ENCODE results near the gene HMG20B. TPM values are rescaled to one million over a fixed set of nuclear protein-coding genes. Genes with fewer than 3 reads are reported as not detected.
A peak's percentile ranks its signal among the peaks of the same experiment; 100 is the strongest.

The HMG20B gene
- total RNA-seq, 1 experiment from 2014 or later = 121 TPM

- TF ChIP-seq, protein P1, sequence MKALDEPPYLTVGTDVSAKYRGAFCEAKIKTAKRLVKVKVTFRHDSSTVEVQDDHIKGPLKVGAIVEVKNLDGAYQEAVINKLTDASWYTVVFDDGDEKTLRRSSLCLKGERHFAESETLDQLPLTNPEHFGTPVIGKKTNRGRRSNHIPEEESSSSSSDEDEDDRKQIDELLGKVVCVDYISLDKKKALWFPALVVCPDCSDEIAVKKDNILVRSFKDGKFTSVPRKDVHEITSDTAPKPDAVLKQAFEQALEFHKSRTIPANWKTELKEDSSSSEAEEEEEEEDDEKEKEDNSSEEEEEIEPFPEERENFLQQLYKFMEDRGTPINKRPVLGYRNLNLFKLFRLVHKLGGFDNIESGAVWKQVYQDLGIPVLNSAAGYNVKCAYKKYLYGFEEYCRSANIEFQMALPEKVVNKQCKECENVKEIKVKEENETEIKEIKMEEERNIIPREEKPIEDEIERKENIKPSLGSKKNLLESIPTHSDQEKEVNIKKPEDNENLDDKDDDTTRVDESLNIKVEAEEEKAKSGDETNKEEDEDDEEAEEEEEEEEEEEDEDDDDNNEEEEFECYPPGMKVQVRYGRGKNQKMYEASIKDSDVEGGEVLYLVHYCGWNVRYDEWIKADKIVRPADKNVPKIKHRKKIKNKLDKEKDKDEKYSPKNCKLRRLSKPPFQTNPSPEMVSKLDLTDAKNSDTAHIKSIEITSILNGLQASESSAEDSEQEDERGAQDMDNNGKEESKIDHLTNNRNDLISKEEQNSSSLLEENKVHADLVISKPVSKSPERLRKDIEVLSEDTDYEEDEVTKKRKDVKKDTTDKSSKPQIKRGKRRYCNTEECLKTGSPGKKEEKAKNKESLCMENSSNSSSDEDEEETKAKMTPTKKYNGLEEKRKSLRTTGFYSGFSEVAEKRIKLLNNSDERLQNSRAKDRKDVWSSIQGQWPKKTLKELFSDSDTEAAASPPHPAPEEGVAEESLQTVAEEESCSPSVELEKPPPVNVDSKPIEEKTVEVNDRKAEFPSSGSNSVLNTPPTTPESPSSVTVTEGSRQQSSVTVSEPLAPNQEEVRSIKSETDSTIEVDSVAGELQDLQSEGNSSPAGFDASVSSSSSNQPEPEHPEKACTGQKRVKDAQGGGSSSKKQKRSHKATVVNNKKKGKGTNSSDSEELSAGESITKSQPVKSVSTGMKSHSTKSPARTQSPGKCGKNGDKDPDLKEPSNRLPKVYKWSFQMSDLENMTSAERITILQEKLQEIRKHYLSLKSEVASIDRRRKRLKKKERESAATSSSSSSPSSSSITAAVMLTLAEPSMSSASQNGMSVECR (CRISPR knock-in tag; IDR thresholded peaks at IDR 0.05; ENCODE audit: borderline replicate concordance) = peak; percentile 58; the same call in 1 of the 2 replicates
- peak; percentile 64; the same call in 1 of the 2 replicates for TF ChIP-seq FOXP4 (CRISPR knock-in tag; IDR thresholded peaks at IDR 0.05)
- no peak for TF ChIP-seq TEAD1 (CRISPR knock-in tag; IDR thresholded peaks at IDR 0.05)
- 0 out of 2 replicates have a peak, but pooled peaks have one; percentile 24 for TF ChIP-seq ZNF532 (CRISPR knock-in tag; IDR thresholded peaks at IDR 0.05; ENCODE audit: borderline replicate concordance)
- no peak for TF ChIP-seq ZBTB21 (CRISPR knock-in tag; IDR thresholded peaks at IDR 0.05; ENCODE audit: borderline replicate concordance)
- no peak for TF ChIP-seq RELA (CRISPR knock-in tag; IDR thresholded peaks at IDR 0.05; ENCODE audit: borderline replicate concordance)
- no peak for TF ChIP-seq GRHL2 (CRISPR knock-in tag; IDR thresholded peaks at IDR 0.05; ENCODE audit: insufficient replicate concordance, severe bottlenecking)
- TF ChIP-seq SOX15 (CRISPR knock-in tag; IDR thresholded peaks at IDR 0.05) = no peak
- no peak for TF ChIP-seq ZNF281 (CRISPR knock-in tag; IDR thresholded peaks at IDR 0.05)
- peak; percentile 68; the same call in 1 of the 2 replicates for TF ChIP-seq FOXP1 (CRISPR knock-in tag; IDR thresholded peaks at IDR 0.05; ENCODE audit: borderline replicate concordance)
- 0 out of 2 replicates have a peak, but pooled peaks have one; percentile 51 for TF ChIP-seq E2F5 (CRISPR knock-in tag; IDR thresholded peaks at IDR 0.05)
- no peak for TF ChIP-seq ATF1 (CRISPR knock-in tag; IDR thresholded peaks at IDR 0.05)
- no peak for TF ChIP-seq KAT7 (CRISPR knock-in tag; IDR thresholded peaks at IDR 0.05; ENCODE audit: borderline replicate concordance)
- TF ChIP-seq TCF7 (CRISPR knock-in tag; IDR thresholded peaks at IDR 0.05; ENCODE audit: low read depth) = no peak
- no peak for TF ChIP-seq SMAD4 (CRISPR knock-in tag; IDR thresholded peaks at IDR 0.05)
- TF ChIP-seq, protein P2, sequence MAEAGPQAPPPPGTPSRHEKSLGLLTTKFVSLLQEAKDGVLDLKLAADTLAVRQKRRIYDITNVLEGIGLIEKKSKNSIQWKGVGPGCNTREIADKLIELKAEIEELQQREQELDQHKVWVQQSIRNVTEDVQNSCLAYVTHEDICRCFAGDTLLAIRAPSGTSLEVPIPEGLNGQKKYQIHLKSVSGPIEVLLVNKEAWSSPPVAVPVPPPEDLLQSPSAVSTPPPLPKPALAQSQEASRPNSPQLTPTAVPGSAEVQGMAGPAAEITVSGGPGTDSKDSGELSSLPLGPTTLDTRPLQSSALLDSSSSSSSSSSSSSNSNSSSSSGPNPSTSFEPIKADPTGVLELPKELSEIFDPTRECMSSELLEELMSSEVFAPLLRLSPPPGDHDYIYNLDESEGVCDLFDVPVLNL (CRISPR knock-in tag; IDR thresholded peaks at IDR 0.05; ENCODE audit: borderline replicate concordance, low read depth) = 0 out of 2 replicates have a peak, but pooled peaks have one; percentile 5
- TF ChIP-seq, protein P3, sequence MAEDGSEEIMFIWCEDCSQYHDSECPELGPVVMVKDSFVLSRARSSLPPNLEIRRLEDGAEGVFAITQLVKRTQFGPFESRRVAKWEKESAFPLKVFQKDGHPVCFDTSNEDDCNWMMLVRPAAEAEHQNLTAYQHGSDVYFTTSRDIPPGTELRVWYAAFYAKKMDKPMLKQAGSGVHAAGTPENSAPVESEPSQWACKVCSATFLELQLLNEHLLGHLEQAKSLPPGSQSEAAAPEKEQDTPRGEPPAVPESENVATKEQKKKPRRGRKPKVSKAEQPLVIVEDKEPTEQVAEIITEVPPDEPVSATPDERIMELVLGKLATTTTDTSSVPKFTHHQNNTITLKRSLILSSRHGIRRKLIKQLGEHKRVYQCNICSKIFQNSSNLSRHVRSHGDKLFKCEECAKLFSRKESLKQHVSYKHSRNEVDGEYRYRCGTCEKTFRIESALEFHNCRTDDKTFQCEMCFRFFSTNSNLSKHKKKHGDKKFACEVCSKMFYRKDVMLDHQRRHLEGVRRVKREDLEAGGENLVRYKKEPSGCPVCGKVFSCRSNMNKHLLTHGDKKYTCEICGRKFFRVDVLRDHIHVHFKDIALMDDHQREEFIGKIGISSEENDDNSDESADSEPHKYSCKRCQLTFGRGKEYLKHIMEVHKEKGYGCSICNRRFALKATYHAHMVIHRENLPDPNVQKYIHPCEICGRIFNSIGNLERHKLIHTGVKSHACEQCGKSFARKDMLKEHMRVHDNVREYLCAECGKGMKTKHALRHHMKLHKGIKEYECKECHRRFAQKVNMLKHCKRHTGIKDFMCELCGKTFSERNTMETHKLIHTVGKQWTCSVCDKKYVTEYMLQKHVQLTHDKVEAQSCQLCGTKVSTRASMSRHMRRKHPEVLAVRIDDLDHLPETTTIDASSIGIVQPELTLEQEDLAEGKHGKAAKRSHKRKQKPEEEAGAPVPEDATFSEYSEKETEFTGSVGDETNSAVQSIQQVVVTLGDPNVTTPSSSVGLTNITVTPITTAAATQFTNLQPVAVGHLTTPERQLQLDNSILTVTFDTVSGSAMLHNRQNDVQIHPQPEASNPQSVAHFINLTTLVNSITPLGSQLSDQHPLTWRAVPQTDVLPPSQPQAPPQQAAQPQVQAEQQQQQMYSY (CRISPR knock-in tag; IDR thresholded peaks at IDR 0.05) = peak; percentile 92
Measured at GRCh38 chr19:3576696-3577443, 4.1 kb downstream of the HMG20B start (continued).

Measured in WTC11 (cell line).